ENCODE data around the gene GPR21. TPM values are rescaled to one million over a fixed set of nuclear protein-coding genes. Genes with fewer than 3 reads are reported as not detected.

Gene GPR21
- total RNA-seq, 1 donor: 3.1 TPM

GRCh38 chr9:123043081-123043939 is 9.8 kb downstream of the GPR21 start:
- no peaks in the 10 kb centered on the region for H3K4me1 ChIP-seq (ENCODE audit: insufficient read depth, low read length)
- no peaks in the 10 kb centered on the region for H3K9me3 ChIP-seq (ENCODE audit: low read depth, low read length)
- H3K4me3 ChIP-seq (ENCODE audit: low read length): no peak overlapping the region
- H3K27me3 ChIP-seq (ENCODE audit: insufficient read depth, low read length): no peaks in the 10 kb centered on the region

GRCh38 chr9:123044586-123044985 is 11.1 kb downstream of the GPR21 start:
- Histone ChIP-seq H3K4me1 (ENCODE audit: insufficient read depth, low read length) (no peaks in the 10 kb centered on the region), H3K4me3 (ENCODE audit: low read length) (no peak overlapping the region), H3K27me3 (ENCODE audit: insufficient read depth, low read length) (no peaks in the 10 kb centered on the region), H3K9me3 (ENCODE audit: low read depth, low read length) (no peaks in the 10 kb centered on the region)

DNA sequence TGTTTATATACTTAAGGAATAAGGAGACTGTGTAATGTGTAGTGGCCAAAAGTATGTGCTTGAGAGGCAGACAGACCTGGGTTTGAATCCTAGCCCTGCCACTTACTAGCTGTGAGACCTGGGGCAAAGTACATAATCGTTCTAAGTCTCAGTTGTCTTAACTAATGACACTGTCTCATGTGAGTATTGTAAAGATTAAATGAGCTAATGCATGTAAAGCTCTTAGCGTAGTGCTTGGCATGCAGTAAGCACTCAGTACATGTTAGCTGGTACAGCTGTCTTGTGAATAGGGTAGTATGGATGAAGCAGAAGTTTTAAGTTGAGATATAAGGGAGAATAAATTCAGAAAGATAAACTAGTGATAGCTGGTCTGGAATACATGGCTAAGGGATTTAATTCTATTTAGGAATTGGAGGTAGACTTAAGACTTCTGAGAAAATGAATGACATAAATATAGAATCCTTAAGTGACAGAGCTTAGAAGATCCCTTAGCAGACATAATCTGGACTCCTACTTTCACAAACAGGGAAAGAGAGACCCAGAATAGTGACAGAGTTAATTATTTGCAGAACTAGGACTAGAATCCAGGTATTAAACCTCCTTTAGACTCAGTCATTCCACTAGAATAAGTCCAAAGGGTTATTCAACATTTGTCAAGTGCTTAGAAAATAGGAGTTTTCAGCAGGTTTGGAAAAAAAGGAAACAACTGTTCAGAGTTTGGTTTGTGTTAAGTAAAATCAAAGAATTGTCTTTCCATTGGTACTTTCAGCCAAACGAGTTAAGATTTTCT is 13.1 kb downstream of the GPR21 start:
- H3K4me3 ChIP-seq (ENCODE audit: low read length): no peak overlapping the region
- no peaks in the 10 kb centered on the region for H3K27me3 ChIP-seq (ENCODE audit: insufficient read depth, low read length)
- no peaks in the 10 kb centered on the region for H3K9me3 ChIP-seq (ENCODE audit: low read depth, low read length)
- H3K4me1 ChIP-seq (ENCODE audit: insufficient read depth, low read length): no peaks in the 10 kb centered on the region

GRCh38 chr9:123048748-123049147 is 15.3 kb downstream of the GPR21 start:
- no peaks in the 10 kb centered on the region for H3K4me1 ChIP-seq (ENCODE audit: insufficient read depth, low read length)
- H3K27me3 ChIP-seq (ENCODE audit: insufficient read depth, low read length): no peaks in the 10 kb centered on the region
- H3K4me3 ChIP-seq (ENCODE audit: low read length): no peak overlapping the region
- H3K9me3 ChIP-seq (ENCODE audit: low read depth, low read length): no peaks in the 10 kb centered on the region

DNA sequence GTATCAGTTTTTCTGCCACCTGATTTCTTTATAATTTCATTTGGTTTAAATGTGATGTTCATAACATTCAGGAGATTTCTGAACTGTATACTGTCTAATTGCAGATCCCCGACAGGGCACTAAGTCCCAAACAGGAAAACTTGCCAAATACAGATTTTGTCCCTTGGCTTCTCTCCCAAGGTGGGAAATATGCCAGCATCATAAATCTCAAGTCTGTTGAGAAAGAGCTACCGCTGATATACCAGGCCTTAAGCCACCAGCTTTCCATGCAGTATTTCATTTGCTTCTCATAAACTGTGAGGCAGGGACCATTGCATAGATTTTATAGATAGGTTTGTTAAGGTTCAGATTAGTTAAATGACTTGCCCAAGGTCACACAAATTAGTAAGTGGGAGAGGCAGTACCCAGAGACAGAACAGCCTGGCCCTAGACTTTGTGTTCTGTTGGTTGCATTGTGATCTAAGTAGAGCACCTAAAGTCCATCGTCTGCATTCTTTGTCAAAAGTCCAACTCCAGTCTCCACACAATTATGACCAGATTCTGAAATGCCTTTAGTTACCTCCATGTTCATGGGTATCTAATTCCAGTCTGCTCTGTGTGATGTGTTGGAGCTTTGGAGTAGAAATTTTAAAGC is 16.2 kb downstream of the GPR21 start:
- no peaks in the 10 kb centered on the region for H3K4me1 ChIP-seq (ENCODE audit: insufficient read depth, low read length)
- H3K27me3 ChIP-seq (ENCODE audit: insufficient read depth, low read length): no peaks in the 10 kb centered on the region
- no peak overlapping the region for H3K4me3 ChIP-seq (ENCODE audit: low read length)

GRCh38 chr9:123053046-123053445 is 19.6 kb downstream of the GPR21 start:
- H3K4me1 ChIP-seq (ENCODE audit: insufficient read depth, low read length): no peaks in the 10 kb centered on the region
- H3K9me3 ChIP-seq (ENCODE audit: low read depth, low read length): no peaks in the 10 kb centered on the region
- H3K27me3 ChIP-seq (ENCODE audit: insufficient read depth, low read length): no peaks in the 10 kb centered on the region
- H3K4me3 ChIP-seq (ENCODE audit: low read length): no peak overlapping the region

More for the DNA sequence above, 16.2 kb downstream of the GPR21 start:
- no peaks in the 10 kb centered on the region for H3K9me3 ChIP-seq (ENCODE audit: low read depth, low read length)

DNA sequence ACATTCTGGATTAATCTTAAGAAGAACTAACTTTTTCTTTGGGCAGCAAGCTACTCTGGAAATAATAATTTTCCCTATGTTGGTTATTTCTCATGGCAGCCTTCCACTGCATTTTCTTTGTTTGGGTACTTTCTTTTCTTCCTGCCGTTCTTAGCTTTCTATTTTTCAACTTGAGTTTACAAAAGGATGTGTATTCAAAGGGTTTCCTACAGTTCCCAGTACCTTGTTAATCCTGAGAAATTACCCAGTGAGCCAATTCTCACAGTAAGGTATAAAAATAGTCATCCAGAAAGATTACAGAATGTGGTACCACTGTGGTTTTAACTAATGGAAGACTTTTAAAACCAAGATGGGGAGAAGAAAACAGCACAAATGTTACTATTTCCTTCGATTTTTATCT is 20.2 kb downstream of the GPR21 start:
- H3K27me3 ChIP-seq (ENCODE audit: insufficient read depth, low read length): no peaks in the 10 kb centered on the region
- no peaks in the 10 kb centered on the region for H3K9me3 ChIP-seq (ENCODE audit: low read depth, low read length)
- no peaks in the 10 kb centered on the region for H3K4me1 ChIP-seq (ENCODE audit: insufficient read depth, low read length)
- H3K4me3 ChIP-seq (ENCODE audit: low read length): no peak overlapping the region

GRCh38 chr9:123058834-123059233 is 25.4 kb downstream of the GPR21 start:
- H3K4me3 ChIP-seq (ENCODE audit: low read length): no peak overlapping the region
- H3K4me1 ChIP-seq (ENCODE audit: insufficient read depth, low read length): no peaks in the 10 kb centered on the region
- no peaks in the 10 kb centered on the region for H3K9me3 ChIP-seq (ENCODE audit: low read depth, low read length)
- H3K27me3 ChIP-seq (ENCODE audit: insufficient read depth, low read length): no peaks in the 10 kb centered on the region

- Histone ChIP-seq H3K4me1 (ENCODE audit: insufficient read depth, low read length) (no peaks in the 10 kb centered on the region), H3K9me3 (ENCODE audit: low read depth, low read length) (no peaks in the 10 kb centered on the region), H3K27me3 (ENCODE audit: insufficient read depth, low read length) (no peaks in the 10 kb centered on the region), H3K4me3 (ENCODE audit: low read length) (no peak overlapping the region)
These were observed 26.2 kb downstream of the GPR21 start for GRCh38 chr9:123059472-123060220.

GRCh38 chr9:123061216-123061615 is 27.7 kb downstream of the GPR21 start:
- Histone ChIP-seq H3K27me3 (ENCODE audit: insufficient read depth, low read length) (no peaks in the 10 kb centered on the region), H3K9me3 (ENCODE audit: low read depth, low read length) (no peaks in the 10 kb centered on the region), H3K4me3 (ENCODE audit: low read length) (no peak overlapping the region), H3K4me1 (ENCODE audit: insufficient read depth, low read length) (no peaks in the 10 kb centered on the region)

DNA sequence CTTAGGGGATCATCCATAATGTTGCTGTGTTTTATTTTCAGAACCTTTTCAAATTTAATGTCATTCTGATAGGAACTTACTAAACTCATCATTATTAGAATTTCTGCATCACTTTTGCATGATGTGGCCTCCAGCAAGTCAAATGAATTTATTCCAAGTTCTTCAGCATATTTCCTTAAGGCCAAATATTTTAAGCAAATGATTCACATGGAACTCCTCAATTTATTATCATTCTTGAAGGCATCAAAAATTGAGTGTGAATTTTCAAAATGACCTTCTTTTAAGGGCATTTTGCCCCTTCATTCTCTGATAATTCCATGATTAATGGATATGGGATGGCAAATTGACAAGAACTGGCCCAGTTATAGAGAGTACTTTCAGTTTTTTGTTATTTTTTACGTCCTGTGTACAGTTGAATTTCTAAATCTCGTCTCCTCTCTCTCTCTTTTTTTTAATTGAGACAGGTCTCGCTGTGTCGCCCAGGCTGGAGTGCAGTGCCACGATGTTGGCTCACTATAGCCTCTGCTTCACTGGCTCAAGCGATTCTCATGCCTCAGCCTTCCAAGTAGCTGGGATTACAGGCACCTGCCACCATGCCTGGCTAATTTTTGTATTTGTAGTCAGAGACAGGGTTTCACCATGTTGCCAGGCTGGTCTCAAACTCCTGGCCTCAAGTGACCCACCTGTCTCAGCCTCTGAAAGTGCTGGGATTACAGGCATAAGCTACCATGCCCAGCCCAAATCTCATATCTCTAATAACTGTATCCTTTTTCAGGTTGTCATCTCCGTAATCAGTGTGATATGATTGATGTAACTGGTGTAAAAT is 29.1 kb downstream of the GPR21 start:
- no peaks in the 10 kb centered on the region for H3K9me3 ChIP-seq (ENCODE audit: low read depth, low read length)
- no peaks in the 10 kb centered on the region for H3K27me3 ChIP-seq (ENCODE audit: insufficient read depth, low read length)
- H3K4me3 ChIP-seq (ENCODE audit: low read length): no peak overlapping the region
- H3K4me1 ChIP-seq (ENCODE audit: insufficient read depth, low read length): no peaks in the 10 kb centered on the region

DNA sequence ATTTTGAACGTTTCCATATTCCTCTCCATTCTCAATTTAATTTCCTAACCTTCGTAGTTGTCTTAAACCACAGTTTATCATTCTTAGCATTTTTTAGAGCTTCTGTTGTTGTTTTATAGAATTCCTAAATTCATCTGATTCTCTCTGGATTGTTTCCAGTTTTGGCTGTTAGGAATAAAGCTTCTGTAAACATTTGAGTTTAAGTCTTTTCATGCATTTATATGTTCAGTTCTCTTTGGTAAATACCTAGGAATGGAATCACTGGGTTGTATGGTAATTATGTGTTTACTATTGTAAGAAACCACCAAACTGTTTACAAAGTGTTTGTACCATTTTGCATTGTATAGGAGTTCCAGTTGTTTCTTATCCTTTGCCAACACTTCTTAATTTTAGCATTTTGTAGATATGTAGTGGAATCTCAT is 29.7 kb downstream of the GPR21 start:
- Histone ChIP-seq H3K4me1 (ENCODE audit: insufficient read depth, low read length) (no peaks in the 10 kb centered on the region), H3K27me3 (ENCODE audit: insufficient read depth, low read length) (no peaks in the 10 kb centered on the region), H3K4me3 (ENCODE audit: low read length) (no peak overlapping the region), H3K9me3 (ENCODE audit: low read depth, low read length) (no peaks in the 10 kb centered on the region)

DNA sequence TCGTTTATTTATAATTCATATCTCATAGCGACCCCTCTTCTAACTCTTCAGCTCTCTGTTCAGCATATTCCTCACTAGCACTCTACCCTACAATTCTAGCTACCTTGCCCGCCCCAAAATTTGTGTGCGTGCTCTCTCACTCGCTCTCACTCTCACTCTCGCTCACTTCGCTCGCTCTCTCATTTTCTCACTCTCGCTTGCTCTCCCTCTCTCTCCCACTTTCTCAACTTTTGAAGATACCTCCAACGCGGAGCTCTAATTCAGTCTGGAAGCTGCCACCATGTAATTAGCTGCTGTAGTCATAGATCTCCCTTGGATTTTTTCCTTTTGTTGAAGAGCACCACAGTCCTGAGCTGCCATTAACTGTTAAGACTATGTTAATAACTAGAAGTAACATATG is 30.4 kb downstream of the GPR21 start:
- Histone ChIP-seq H3K27me3 (ENCODE audit: insufficient read depth, low read length) (no peaks in the 10 kb centered on the region), H3K4me3 (ENCODE audit: low read length) (no peak overlapping the region), H3K4me1 (ENCODE audit: insufficient read depth, low read length) (no peaks in the 10 kb centered on the region), H3K9me3 (ENCODE audit: low read depth, low read length) (no peaks in the 10 kb centered on the region)

- no peaks in the 10 kb centered on the region for H3K4me1 ChIP-seq (ENCODE audit: insufficient read depth, low read length)
- H3K4me3 ChIP-seq (ENCODE audit: low read length): no peak overlapping the region
- H3K27me3 ChIP-seq (ENCODE audit: insufficient read depth, low read length): no peaks in the 10 kb centered on the region
- no peaks in the 10 kb centered on the region for H3K9me3 ChIP-seq (ENCODE audit: low read depth, low read length)
These were observed 31.2 kb downstream of the GPR21 start for GRCh38 chr9:123064716-123065115.
